Activated CD4-positive, CD25-positive, alpha-beta regulatory T cell treated with anti-CD3 and anti-CD28 coated beads, Interleukin-2, amount 50 U/mL, for 16 hours (primary cell): ENCODE results near the gene ADAMTS6.
"Not testable (repeated sequence)": the region's sequence is repeated elsewhere in the genome, so short reads cannot be mapped to it uniquely, and the experiment has no call there.

Experiments
- DNase-seq: peaks from one replicate; pipeline ENCODE4 v3.0.0-alpha.2; 2020; ENCODE audit warnings: low read depth, low spot score

ADAMTS6 gene

GRCh38 chr5:65474130-65474711 is 7.5 kb downstream of the ADAMTS6 start:
- DNase-seq, result no peak

DNA sequence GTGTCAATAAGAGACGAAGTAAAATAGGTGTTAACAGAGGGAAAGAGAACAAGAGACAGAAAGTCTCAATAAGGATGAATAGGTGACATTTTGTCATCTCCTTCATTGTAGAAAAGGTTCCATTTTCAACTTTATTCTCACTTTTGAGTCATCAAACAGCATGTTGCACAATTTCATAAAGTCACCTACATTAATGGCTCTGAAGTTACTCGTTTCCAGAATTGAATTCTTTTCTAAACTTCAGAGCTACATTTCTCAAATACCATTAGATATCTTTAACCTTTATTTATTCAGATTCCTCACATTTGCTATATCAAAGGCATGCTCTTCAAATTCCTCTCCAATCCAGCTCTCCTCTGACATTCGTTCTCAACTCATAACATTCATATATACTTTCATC is 13.1 kb downstream of the ADAMTS6 start:
- no peak for DNase-seq

GRCh38 chr5:65462139-65462705 is 19.5 kb downstream of the ADAMTS6 start:
- DNase-seq, result no peak

GRCh38 chr5:65461490-65461889 is 20.2 kb downstream of the ADAMTS6 start:
- DNase-seq, result no peak

GRCh38 chr5:65459995-65460394 is 21.7 kb downstream of the ADAMTS6 start:
- no peak for DNase-seq

GRCh38 chr5:65455064-65455463 is 26.7 kb downstream of the ADAMTS6 start:
- no peak for DNase-seq

GRCh38 chr5:65451436-65451835 is 30.3 kb downstream of the ADAMTS6 start:
- no peak for DNase-seq

- no peak for DNase-seq
Observed at GRCh38 chr5:65446682-65447081, 35.0 kb downstream of the ADAMTS6 start.

- no peak for DNase-seq
Observed at GRCh38 chr5:65441800-65442199, 39.9 kb downstream of the ADAMTS6 start.

DNA sequence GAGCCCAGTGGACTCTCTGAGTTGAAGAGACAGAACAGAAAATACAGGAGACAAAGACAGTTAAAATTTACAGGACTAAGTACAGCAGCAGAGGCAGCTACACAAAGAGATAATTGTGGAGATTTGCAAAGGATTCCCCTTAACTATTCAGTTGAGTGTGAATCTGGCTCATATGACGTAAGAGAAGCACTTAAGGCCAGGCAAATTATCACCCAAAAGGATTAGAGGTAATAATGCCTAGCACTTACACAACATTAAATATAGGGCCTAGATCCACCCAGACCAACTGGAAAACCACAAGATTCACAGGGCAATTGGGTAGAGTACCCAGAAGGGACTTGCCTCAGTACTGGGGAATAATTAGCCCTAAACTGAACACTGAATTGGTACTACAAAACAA is 41.3 kb downstream of the ADAMTS6 start:
- DNase-seq, result no peak

DNA sequence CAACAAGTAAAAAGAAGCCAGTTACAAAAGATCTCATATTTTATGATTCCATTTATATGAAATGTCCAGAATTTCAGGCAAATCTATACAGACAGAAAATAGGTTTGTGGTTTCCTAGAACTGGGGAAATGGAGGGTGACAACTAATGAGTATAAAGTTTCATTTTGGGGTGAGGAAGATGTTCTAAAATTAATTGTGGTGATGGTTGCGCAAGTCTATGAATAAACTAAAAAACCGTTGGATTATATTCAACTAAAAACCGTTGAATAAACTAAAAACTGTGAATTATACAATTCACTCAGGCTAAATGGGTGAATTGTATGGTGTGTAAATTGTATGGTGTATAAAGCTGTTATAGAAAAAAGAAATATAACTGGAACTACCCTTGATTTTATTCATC is 47.6 kb downstream of the ADAMTS6 start:
- no peak for DNase-seq

GRCh38 chr5:65426656-65427055 is 55.1 kb downstream of the ADAMTS6 start:
- no peak for DNase-seq

DNA sequence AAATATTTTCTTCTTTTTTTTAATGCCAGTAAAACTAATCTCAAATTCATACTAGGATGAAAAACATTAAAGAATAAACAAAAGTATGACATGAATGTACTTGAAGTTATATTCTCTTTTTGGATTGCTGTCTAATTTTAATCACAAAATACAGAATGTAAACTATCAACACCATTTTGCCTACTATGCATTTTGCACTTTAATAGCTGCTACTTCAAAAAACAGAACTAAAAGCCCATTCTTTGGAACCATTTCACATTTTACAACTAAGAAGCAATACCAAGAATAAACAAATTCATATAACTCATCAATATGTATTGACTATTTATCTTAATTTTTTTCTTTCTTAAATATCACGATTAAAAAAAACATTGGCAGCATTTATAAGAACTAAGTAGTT is 58.1 kb downstream of the ADAMTS6 start:
- DNase-seq, result no peak

DNA sequence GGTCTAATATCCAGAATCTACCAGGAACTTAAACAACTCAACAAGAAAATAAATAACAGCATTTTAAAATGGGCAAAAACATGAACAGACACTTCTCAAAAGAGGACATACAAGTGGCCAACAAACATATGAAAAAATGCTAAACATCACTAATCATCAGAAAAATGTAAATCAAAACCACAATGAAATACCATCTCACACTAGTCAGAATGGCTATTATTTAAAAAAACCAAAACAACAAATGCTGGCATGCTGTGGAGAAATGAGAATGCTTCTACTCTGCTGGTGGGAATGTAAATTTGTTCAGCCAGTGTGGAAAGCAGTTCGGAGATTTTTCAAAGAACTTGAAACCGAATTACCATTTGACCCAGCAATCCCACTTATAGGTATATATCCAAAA is 63.1 kb downstream of the ADAMTS6 start:
- DNase-seq, result no peak

DNA sequence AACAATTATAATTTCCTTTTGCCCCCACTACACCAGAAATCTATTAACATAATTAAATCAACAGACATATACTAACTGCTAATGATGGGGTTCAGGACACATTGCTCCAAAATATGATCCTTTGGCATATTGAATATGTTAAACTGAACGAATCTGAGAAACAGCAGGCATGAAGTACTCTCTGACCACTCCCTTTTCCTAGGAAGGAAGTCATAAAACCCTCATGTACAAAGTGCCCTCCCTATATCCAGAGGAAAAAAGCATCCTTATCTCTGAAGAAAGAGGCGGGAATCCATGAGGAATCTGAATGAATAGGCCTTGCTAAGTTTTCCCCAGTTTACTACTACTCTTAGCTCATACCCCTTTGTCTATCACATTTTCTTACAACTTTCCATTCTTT is 67.9 kb downstream of the ADAMTS6 start:
- DNase-seq, result no peak

GRCh38 chr5:65412842-65413241 is 68.9 kb downstream of the ADAMTS6 start:
- DNase-seq, result no peak

DNA sequence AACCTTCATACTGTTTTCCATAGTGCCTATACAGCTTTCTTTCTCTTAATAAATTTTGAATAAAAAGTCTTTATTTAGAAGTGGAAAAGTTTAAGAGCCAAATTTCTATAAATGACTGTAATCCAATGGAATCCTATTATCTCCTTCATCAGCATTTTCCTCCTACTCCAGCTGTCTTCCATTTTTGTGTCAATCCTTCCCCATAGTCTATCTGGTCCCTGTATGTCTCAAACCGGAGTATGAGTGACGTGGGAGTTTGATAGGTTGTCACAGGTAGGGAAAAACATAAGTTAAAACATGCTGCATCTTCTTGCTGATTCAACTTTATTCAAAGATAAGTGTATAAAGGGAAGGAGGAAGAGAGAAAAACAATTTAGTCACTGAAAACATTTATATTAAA is 70.4 kb downstream of the ADAMTS6 start:
- no peak for DNase-seq

DNA sequence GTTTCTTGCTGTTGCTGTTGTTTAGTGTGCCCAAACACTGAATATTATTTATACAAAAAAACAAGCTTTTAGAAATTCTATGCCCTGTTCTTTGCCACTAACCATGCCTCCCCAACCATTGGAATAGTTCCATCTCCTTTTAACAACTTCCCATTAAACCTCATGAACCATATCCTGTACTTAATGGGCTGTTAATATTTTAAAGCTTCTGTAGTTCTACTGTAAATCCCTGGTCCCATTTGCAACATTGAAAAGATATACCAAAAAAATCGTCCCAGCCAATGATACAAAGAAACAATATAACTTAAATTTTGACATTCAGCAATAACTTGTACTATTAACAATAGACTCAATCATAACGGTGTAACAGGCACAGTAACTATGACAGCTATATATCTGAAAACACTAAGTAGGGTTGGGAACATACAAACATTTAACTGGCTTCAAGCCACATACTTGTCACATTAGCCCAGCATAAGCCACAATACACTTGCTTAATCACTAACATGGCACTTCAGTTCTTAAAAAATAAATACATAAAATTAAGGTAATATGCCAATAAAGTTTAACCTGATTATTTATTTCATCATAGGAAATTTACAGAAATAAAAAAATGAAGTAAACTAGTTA is 86.1 kb downstream of the ADAMTS6 start:
- DNase-seq, result no peak

- no peak for DNase-seq
Observed at GRCh38 chr5:65394087-65394486, 87.6 kb downstream of the ADAMTS6 start.

- DNase-seq, result no peak
Observed at GRCh38 chr5:65391591-65391990, 90.1 kb downstream of the ADAMTS6 start.

DNA sequence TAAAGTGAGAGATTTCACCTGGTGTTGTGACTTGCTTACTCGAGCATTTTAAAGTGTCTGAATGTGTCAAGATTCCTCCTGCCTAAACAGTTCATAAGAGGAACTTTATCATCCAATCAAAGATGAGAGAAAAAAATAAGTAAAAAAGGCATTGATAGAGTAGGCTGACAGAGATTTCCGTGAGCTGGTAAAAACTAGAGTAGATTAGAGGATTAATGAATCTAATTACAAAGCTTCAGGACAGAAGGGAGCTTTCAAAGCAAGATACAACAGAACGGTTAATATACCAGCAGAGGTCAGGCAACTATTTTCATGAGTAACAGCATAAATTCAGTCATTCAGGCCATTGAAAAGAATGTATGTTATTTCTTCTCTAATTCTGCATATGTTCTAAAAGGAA is 91.5 kb downstream of the ADAMTS6 start:
- no peak for DNase-seq

DNA sequence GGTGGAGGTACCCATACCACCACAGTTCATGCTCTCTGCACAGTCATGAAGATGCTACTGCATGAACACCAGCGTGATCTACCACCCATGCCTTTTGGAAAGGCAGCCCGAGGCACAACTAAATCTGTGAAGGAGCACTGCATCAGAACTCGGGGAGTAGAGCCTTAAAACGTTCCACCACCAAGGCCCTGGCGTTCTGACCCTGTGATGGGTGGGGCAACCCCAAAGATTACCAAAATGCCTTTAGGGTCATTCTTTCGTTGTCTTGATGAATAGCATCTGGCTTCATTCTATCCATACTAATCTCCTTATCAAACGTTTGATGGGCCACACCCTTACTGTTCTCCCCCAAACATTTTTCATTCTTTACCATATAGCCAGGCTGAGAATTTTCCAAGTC is 97.9 kb downstream of the ADAMTS6 start:
- no peak for DNase-seq

GRCh38 chr5:65382582-65382981 is 99.1 kb downstream of the ADAMTS6 start:
- no peak for DNase-seq

GRCh38 chr5:65370505-65370904 is 111.2 kb downstream of the ADAMTS6 start:
- not testable (repeated sequence) for DNase-seq
